ENCODE data around the gene CNKSR1.

The CNKSR1 gene

DNA sequence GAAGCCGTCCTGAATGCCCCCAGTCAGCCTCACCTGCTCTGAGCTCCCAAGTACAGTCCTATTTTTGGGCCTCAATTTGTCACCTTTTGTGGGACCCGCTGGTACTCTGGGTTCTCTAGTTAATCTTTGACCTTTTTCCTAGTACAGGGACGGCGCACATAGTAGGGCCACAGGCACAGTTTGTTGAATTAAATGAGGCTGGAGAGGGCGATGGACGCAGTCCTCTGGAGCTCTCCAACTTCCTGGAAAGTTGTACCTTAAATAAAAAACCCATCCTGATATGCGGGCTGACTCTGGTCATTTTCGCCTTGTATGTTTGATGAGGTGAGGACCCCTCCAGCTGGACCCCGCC is 13.6 kb upstream of the CNKSR1 start:
- Histone ChIP-seq H3K36me3 (ENCODE audit: control insufficient read depth in 1 of 2, insufficient read depth in 2 of 2, low read depth in 1 of 2, low read length in 2 of 2) (no peaks in the 10 kb centered on the region), H3K27ac (ENCODE audit: low read length, poor library complexity, severe bottlenecking) (no peak overlapping the region)

DNA sequence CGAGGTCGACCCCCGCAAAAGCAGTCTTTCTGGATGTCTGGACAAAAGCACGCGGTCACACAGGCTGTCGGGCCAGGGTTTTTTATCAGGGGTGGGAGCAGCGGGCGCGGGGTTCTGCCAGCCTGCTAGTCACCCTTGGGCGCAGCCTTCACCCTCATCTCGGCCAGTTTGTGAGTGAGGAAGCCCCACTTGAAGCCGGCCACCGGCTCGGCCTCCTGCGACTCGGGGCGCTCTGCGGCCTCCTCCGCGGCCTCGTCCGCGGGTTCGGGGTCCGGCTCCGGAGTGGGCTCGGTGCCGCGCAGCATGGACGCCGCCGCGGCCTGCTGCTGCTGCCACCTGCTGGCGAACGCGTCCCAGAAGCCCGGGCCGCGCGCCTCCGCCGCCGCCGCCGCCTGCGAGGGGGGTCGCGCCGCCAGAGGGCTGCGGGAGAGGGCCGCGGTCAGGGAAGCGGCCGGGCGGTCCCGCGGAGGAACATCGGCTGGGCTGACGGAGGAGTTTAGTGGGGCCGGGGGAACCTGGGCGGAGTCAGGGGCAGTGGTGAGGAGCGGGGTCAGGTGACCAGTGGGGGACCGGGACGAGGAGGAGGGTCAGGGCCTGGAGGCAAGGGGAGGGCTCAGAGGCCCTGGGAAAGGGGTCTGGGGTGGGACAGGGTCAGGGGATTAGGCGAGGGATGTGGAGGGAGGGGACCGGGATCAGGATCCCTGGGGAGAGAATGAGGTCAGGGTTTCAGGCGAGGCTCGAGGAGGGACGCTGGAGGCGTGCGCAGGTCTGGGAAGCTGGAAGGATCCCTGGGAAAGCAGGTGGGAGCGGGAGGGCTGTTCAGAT is 13.0 kb upstream of the CNKSR1 start:
- Histone ChIP-seq H4K8ac (ENCODE audit: low read length) (peak overlapping the region; percentile 55), H3K79me1 (replicated peaks; ENCODE audit: low read length, poor library complexity, severe bottlenecking) (no peaks in the 10 kb centered on the region), H2AFZ (ENCODE audit: low read depth, low read length) (peak overlapping the region; percentile 60), H3K18ac (ENCODE audit: low read depth in 1 of 2, low read length in 2 of 2) (peak overlapping the region; percentile 55 to 86), H2BK120ac (ENCODE audit: low read depth, low read length) (peak overlapping the region; percentile 15), H3K4ac (ENCODE audit: low read depth in 1 of 2, low read length in 2 of 2) (peak overlapping the region; percentile 47 to 55), H3K27me3 (ENCODE audit: control insufficient read depth in 1 of 2, insufficient read depth in 1 of 2, low read length in 2 of 2) (peaks cover 34 to 56% of the 10 kb centered on the region in 2 experiments), H2BK5ac (ENCODE audit: low read depth, low read length, poor library complexity, severe bottlenecking) (no peak overlapping the region), H2AK5ac (ENCODE audit: low read length, severe bottlenecking) (no peak overlapping the region), H3K9me3 (ENCODE audit: control insufficient read depth, low read length) (no peaks in the 10 kb centered on the region), H4K91ac (ENCODE audit: low read length) (peak overlapping the region; percentile 9), H3K4me3 (ENCODE audit: insufficient read depth in 1 of 2, low read depth in 1 of 2, low read length in 2 of 2) (peak overlapping the region; percentile 54 to 68), H3K36me3 (ENCODE audit: control insufficient read depth in 1 of 2, insufficient read depth in 2 of 2, low read depth in 1 of 2, low read length in 2 of 2) (no peaks in the 10 kb centered on the region), H3K23ac (ENCODE audit: low read length in 2 of 2) (no peak overlapping the region), H3K4me2 (ENCODE audit: low read length, poor library complexity, severe bottlenecking) (peak overlapping the region; percentile 98), H3K9ac (ENCODE audit: low read length) (peak overlapping the region; percentile 51), H3K27ac (ENCODE audit: low read length, poor library complexity, severe bottlenecking) (no peak overlapping the region), H3K14ac (ENCODE audit: low read length in 2 of 2) (no peak overlapping the region), H2BK12ac (ENCODE audit: low read length in 2 of 2) (peak overlapping the region in 1 of 2 experiments; percentile 75), H3K4me1 (ENCODE audit: control insufficient read depth, insufficient read depth, low read depth, low read length) (peaks cover 21% of the 10 kb centered on the region), H2BK15ac (ENCODE audit: low read depth, poor library complexity, severe bottlenecking) (peak overlapping the region; percentile 92)
- WGBS = 15% methylated on average over 66 of the region's 72 CpGs
- DNase-seq = peak; percentile 24

More for the DNA sequence above, 13.6 kb upstream of the CNKSR1 start:
- Histone ChIP-seq H2BK12ac (ENCODE audit: low read length in 2 of 2) (no peak overlapping the region), H3K23ac (ENCODE audit: low read length in 2 of 2) (no peak overlapping the region), H2AK5ac (ENCODE audit: low read length, severe bottlenecking) (no peak overlapping the region), H4K8ac (ENCODE audit: low read length) (no peak overlapping the region), H3K18ac (ENCODE audit: low read depth in 1 of 2, low read length in 2 of 2) (no peak overlapping the region), H3K4ac (ENCODE audit: low read depth in 1 of 2, low read length in 2 of 2) (no peak overlapping the region), H4K91ac (ENCODE audit: low read length) (no peak overlapping the region), H2BK15ac (ENCODE audit: low read depth, poor library complexity, severe bottlenecking) (no peak overlapping the region), H3K9ac (ENCODE audit: low read length) (no peak overlapping the region), H3K4me1 (ENCODE audit: control insufficient read depth, insufficient read depth, low read depth, low read length) (peaks cover 21% of the 10 kb centered on the region), H2BK120ac (ENCODE audit: low read depth, low read length) (no peak overlapping the region), H3K27me3 (ENCODE audit: control insufficient read depth in 1 of 2, insufficient read depth in 1 of 2, low read length in 2 of 2) (peaks cover 37 to 62% of the 10 kb centered on the region in 2 experiments), H2BK5ac (ENCODE audit: low read depth, low read length, poor library complexity, severe bottlenecking) (no peak overlapping the region), H3K4me3 (ENCODE audit: insufficient read depth in 1 of 2, low read depth in 1 of 2, low read length in 2 of 2) (peak overlapping the region in 1 of 2 experiments; percentile 68), H3K9me3 (ENCODE audit: control insufficient read depth, low read length) (no peaks in the 10 kb centered on the region), H3K4me2 (ENCODE audit: low read length, poor library complexity, severe bottlenecking) (peak overlapping the region; percentile 98), H3K14ac (ENCODE audit: low read length in 2 of 2) (no peak overlapping the region), H3K79me1 (replicated peaks; ENCODE audit: low read length, poor library complexity, severe bottlenecking) (no peaks in the 10 kb centered on the region), H2AFZ (ENCODE audit: low read depth, low read length) (no peak overlapping the region)
- DNase-seq = no peak
- WGBS = 91% methylated on average over 9 of the region's 9 CpGs

DNA sequence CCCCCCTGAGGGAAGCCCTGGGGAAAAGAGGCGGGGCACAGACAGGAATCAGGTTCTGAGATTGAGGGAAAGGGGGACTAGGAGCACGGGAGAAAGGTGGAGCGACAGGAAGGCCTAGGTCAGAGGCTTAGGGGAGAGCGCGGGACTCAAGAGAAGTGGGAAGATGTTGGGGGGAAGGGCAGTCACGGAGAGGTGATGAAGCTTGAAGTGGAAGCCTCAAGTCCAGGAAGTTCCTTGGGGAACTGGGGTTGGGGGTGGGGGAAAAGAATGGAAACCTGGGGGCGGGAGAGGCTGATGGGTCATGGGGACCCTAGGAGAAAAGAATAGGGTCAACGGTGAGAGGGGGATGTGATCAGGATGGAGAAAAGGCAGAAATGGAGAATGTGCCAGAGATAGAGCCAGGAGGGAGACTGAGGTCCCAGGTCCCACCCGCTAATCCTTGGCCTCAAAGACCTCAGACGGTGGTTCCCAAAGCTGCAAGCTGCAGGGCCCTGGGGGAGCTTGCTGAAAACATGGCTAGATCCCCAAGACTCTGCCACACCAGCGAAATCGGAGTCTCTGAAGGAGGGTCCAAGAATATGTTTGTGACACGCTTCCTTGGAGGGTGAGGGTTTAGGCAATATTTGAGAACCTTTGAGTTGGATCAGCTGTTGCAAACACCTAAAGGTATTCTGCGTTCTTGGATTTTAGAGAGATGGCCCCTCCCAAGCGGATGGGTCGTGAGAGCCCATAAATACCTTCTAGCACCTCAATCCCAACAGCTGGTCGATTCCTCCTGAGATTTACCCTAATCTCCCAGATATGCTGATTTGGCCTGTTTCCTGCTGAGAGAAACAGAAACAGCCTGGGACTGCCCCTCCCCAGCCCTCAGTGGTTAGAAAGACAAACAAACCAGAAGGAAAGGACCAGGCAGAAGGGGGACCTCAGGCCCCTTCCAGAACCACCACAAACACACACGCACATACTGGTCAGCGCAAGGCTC is 12.1 kb upstream of the CNKSR1 start:
- H3K9ac ChIP-seq (ENCODE audit: low read length) = no peak overlapping the region

More for the DNA sequence above, 12.1 kb upstream of the CNKSR1 start:
- Histone ChIP-seq H2BK120ac (ENCODE audit: low read depth, low read length) (no peak overlapping the region), H3K14ac (ENCODE audit: low read length in 2 of 2) (no peak overlapping the region), H4K8ac (ENCODE audit: low read length) (peak overlapping the region; percentile 55), H2BK5ac (ENCODE audit: low read depth, low read length, poor library complexity, severe bottlenecking) (no peak overlapping the region), H2AFZ (ENCODE audit: low read depth, low read length) (no peak overlapping the region), H2BK15ac (ENCODE audit: low read depth, poor library complexity, severe bottlenecking) (peak overlapping the region; percentile 92), H3K79me1 (replicated peaks; ENCODE audit: low read length, poor library complexity, severe bottlenecking) (peaks cover 4% of the 10 kb centered on the region), H3K4me1 (ENCODE audit: control insufficient read depth, insufficient read depth, low read depth, low read length) (peaks cover 23% of the 10 kb centered on the region), H3K18ac (ENCODE audit: low read depth in 1 of 2, low read length in 2 of 2) (peak overlapping the region in 1 of 2 experiments; percentile 46), H2AK5ac (ENCODE audit: low read length, severe bottlenecking) (no peak overlapping the region), H2BK12ac (ENCODE audit: low read length in 2 of 2) (peak overlapping the region; percentile 0 to 38), H3K9me3 (ENCODE audit: control insufficient read depth, low read length) (no peaks in the 10 kb centered on the region), H3K4me2 (ENCODE audit: low read length, poor library complexity, severe bottlenecking) (peak overlapping the region; percentile 98), H3K36me3 (ENCODE audit: control insufficient read depth in 1 of 2, insufficient read depth in 2 of 2, low read depth in 1 of 2, low read length in 2 of 2) (no peaks in the 10 kb centered on the region), H4K91ac (ENCODE audit: low read length) (no peak overlapping the region), H3K27ac (ENCODE audit: low read length, poor library complexity, severe bottlenecking) (no peak overlapping the region), H3K27me3 (ENCODE audit: control insufficient read depth in 1 of 2, insufficient read depth in 1 of 2, low read length in 2 of 2) (peaks cover 28 to 50% of the 10 kb centered on the region in 2 experiments), H3K23ac (ENCODE audit: low read length in 2 of 2) (no peak overlapping the region), H3K4ac (ENCODE audit: low read depth in 1 of 2, low read length in 2 of 2) (no peak overlapping the region), H3K4me3 (ENCODE audit: insufficient read depth in 1 of 2, low read depth in 1 of 2, low read length in 2 of 2) (peak overlapping the region in 1 of 2 experiments; percentile 68)
- DNase-seq = peak; percentile 49
- WGBS = 48% methylated on average over 17 of the region's 19 CpGs
